K562 (cell line): ENCODE measurements around the gene OR52A5. TPM values are rescaled to one million over a fixed set of nuclear protein-coding genes. Genes with fewer than 3 reads are reported as not detected.

ENCODE experiments used
- AFF1 ChIP-seq, 2 experiments: fragments of 450-650 bp; IDR thresholded peaks; 2 replicates each; pipeline ENCODE4 v1.6.1; 2018; ENCODE audit warnings: mild to moderate bottlenecking in 2 of 2, low read depth in 1 of 2; ENCODE audit not compliant: partially characterized antibody in 2 of 2
- CBX8 ChIP-seq: fragments of 200-600 bp; sonication (generic); IDR thresholded peaks from 2 replicates; pipeline ENCODE4 v1.6.1; 2012; ENCODE audit warnings: borderline replicate concordance, mixed run types, low read depth, mild to moderate bottlenecking, moderate library complexity, mixed read lengths, low read length, control low read depth, inconsistent platforms; ENCODE audit not compliant: poor library complexity, severe bottlenecking; ENCODE audit errors: extremely low read depth
- FOXK2 ChIP-seq, 2 experiments: fragments of 450-650 bp; IDR thresholded peaks in 1 of 2; conservative IDR thresholded peaks in 1 of 2; 2 replicates each; pipeline ENCODE4 v1.6.1; 2016; ENCODE audit warnings: low read depth in 2 of 2, mild to moderate bottlenecking in 1 of 2
- GATAD2A ChIP-seq: fragments of 450-650 bp; IDR thresholded peaks from 2 replicates; pipeline ENCODE4 v1.6.1; 2017
- MAFK ChIP-seq: IDR thresholded peaks from 2 replicates; pipeline ENCODE4 v1.6.1; 2011; ENCODE audit warnings: low read length, improper control_type of control experiment
- MLX ChIP-seq, 2 experiments: fragments of 450-650 bp in 1 of 2; sonication (generic) in 1 of 2; formaldehyde crosslinking; conservative IDR thresholded peaks; 2 replicates each; pipeline versions ENCODE4 v1.4.0 to v1.8.1; 2020 to 2022; ENCODE audit warnings: mild to moderate bottlenecking in 1 of 2, missing genetic modification reagents in 1 of 2
- NCOA2 ChIP-seq, 2 experiments: fragments of 450-650 bp; IDR thresholded peaks; 2 replicates each; pipeline ENCODE4 v1.6.1; 2018; ENCODE audit warnings: mild to moderate bottlenecking in 2 of 2, moderate library complexity in 1 of 2; ENCODE audit not compliant: partially characterized antibody in 2 of 2
- NFATC3 ChIP-seq: fragments of 450-650 bp; IDR thresholded peaks from 2 replicates; pipeline ENCODE4 v1.6.1; 2017; ENCODE audit warnings: mild to moderate bottlenecking
- NFYB ChIP-seq: IDR thresholded peaks from 2 replicates; pipeline ENCODE4 v1.6.1; 2011; ENCODE audit warnings: mild to moderate bottlenecking, moderate library complexity; ENCODE audit not compliant: insufficient read length; ENCODE audit errors: extremely low read depth
- PURB ChIP-seq: sonication (generic); formaldehyde crosslinking; IDR thresholded peaks from 2 replicates; pipeline ENCODE4 v1.9.0; 2021; ENCODE audit warnings: low read depth, mild to moderate bottlenecking, missing genetic modification reagents
- SIX5 ChIP-seq, 2 experiments: IDR thresholded peaks; 2 replicates each; pipeline ENCODE4 v1.6.1; 2011; ENCODE audit warnings: low read length in 2 of 2, borderline replicate concordance in 1 of 2, low read depth in 1 of 2, mild to moderate bottlenecking in 1 of 2, moderate library complexity in 1 of 2; ENCODE audit not compliant: insufficient read depth in 1 of 2
- STAT5B ChIP-seq: fragments of 250-450 bp; sonication (Bioruptor Pico); IDR thresholded peaks from 2 replicates; pipeline ENCODE4 v1.8.0; 2021; ENCODE audit warnings: mild to moderate bottlenecking, inconsistent platforms
- THRA ChIP-seq: fragments of 450-650 bp; IDR thresholded peaks from 2 replicates; pipeline ENCODE4 v1.6.1; 2017; ENCODE audit warnings: mild to moderate bottlenecking, moderate library complexity
- TRIM24 ChIP-seq, 2 experiments: fragments of 450-650 bp; IDR thresholded peaks; 2 replicates each; pipeline ENCODE4 v1.6.1; 2016
- ZBTB12 ChIP-seq: fragments of 250-450 bp; sonication (Bioruptor Pico); IDR thresholded peaks from 2 replicates; pipeline ENCODE4 v1.4.0; 2020
- ZBTB33 ChIP-seq: sonication (generic); formaldehyde crosslinking; IDR thresholded peaks from 2 replicates; pipeline ENCODE4 v1.8.1; 2023; ENCODE audit warnings: mild to moderate bottlenecking, missing genetic modification reagents
- ZC3H4 ChIP-seq: sonication (generic); formaldehyde crosslinking; IDR thresholded peaks from 2 replicates; pipeline ENCODE4 v1.9.0; 2021; ENCODE audit warnings: missing genetic modification reagents, borderline replicate concordance
- ZNF3 ChIP-seq: fragments of 250-450 bp; sonication (Bioruptor Pico); IDR thresholded peaks from 2 replicates; pipeline ENCODE4 v1.5.0; 2021; ENCODE audit warnings: mild to moderate bottlenecking, moderate library complexity
- ZNF408 ChIP-seq: fragments of 250-450 bp; sonication (Bioruptor Pico); IDR thresholded peaks from 2 replicates; pipeline ENCODE4 v1.4.0; 2020; ENCODE audit warnings: low read depth, mild to moderate bottlenecking, moderate library complexity
- polyA plus RNA-seq, 8 experiments: library from polyadenylated mRNA; depleted of rRNA in 4 of 8; stranded (reverse) in 5 of 8; unstranded in 3 of 8; fragments of >200 nt; fragmentation: Nextera tagmentation in 2 of 8; fragmentation: Illumina TruSeq in 1 of 8; extraction: Ambion mirVana in 2 of 8; extraction: Trizol in 1 of 8; gene quantifications; 2 replicates each; pipeline versions ENCODE4 v1.2.1 to v1.2.3, GENCODE V29; 2011 to 2014; ENCODE audit warnings: inconsistent platforms in 1 of 8, missing spikeins in 1 of 8
- total RNA-seq, 7 experiments: library from RNA; depleted of rRNA in 6 of 7; stranded (reverse); fragments of >200 nt in 6 of 7; fragmentation: Illumina TruSeq in 2 of 7; extraction: Trizol in 2 of 7; gene quantifications; 2 replicates each; pipeline versions ENCODE4 v1.2.1 to v1.2.3, GENCODE V29; 2011 to 2021; ENCODE audit warnings: low replicate concordance in 1 of 7

Gene OR52A5
- total and polyA plus RNA-seq, 9 of the 15 experiments (the other 6 are each of a cell fraction or from before 2014, with no cell fraction given), result 0.04 to 1.1 (median 0.94) TPM; not detected in 6

GRCh38 chr11:5107285-5107684 lies 30.9 kb downstream of the OR52A5 start (continued):
- TF ChIP-seq ZBTB33, result no peak
- 0 out of 2 replicates have a peak, but pooled peaks have one; percentile 18 for TF ChIP-seq GATAD2A
- no peak for TF ChIP-seq THRA
- TF ChIP-seq ZNF3 (CRISPR knock-in tag), result no peak
- TF ChIP-seq NCOA2 (IDR thresholded peaks at IDR 0.05; ENCODE audit: partially characterized antibody in 2 of 2), result no peak
- no peak for TF ChIP-seq MLX (CRISPR knock-in tag; conservative IDR thresholded peaks at IDR 0.05)
- TF ChIP-seq NFATC3, result no peak
- TF ChIP-seq NFYB, result no peak
- TF ChIP-seq CBX8, result no peak
- no peak for TF ChIP-seq STAT5B (CRISPR knock-in tag)
- no peak for TF ChIP-seq SIX5 (IDR thresholded peaks at IDR 0.05; ENCODE audit: borderline replicate concordance in 1 of 2, insufficient read depth in 1 of 2, low read depth in 1 of 2, low read length in 2 of 2)
- no peak for TF ChIP-seq PURB (CRISPR knock-in tag)
- TF ChIP-seq AFF1 (IDR thresholded peaks at IDR 0.05; ENCODE audit: low read depth in 1 of 2, partially characterized antibody in 2 of 2), result no peak
- no peak for TF ChIP-seq MAFK
- TF ChIP-seq ZC3H4 (CRISPR knock-in tag), result no peak
- no peak for TF ChIP-seq FOXK2 (conservative IDR thresholded peaks at IDR 0.05 in 1 of 2, IDR thresholded peaks at IDR 0.05 in 1 of 2; ENCODE audit: low read depth in 2 of 2)
- TF ChIP-seq TRIM24 (IDR thresholded peaks at IDR 0.05), result peak; percentile 28 to 75; a peak in 3 of 4 replicates
- TF ChIP-seq ZNF408 (CRISPR knock-in tag), result no peak
- no peak for TF ChIP-seq ZBTB12 (CRISPR knock-in tag)
